Lower leg skin (tissue), 4 donors: ENCODE measurements around the gene CACNA1D. TPM values are rescaled to one million over a fixed set of nuclear protein-coding genes. Genes with fewer than 3 reads are reported as not detected.

Experiments used
- DNase-seq, 2 donors: peaks; one replicate each; pipeline ENCODE4 v3.0.0-alpha.2; 2019; ENCODE audit warnings: low spot score in 2 of 2
- H3K4me3 ChIP-seq: fragments of 200-600 bp; sonication (generic); 2 replicates; pipeline ENCODE4 v1.5.1; 2017; ENCODE audit warnings: mild to moderate bottlenecking, low read depth; ENCODE audit not compliant: poor library complexity, severe bottlenecking
- CTCF ChIP-seq, 3 donors: fragments of 450-650 bp; IDR thresholded peaks; one replicate each; pipeline ENCODE4 v1.5.1; 2016; ENCODE audit warnings: antibody characterized with exemption in 3 of 3, mild to moderate bottlenecking in 3 of 3, moderate library complexity in 2 of 3
- POLR2A ChIP-seq, 2 donors: fragments of 450-650 bp; IDR thresholded peaks; one replicate each; pipeline ENCODE4 v1.6.1; 2016 to 2017; ENCODE audit warnings: antibody characterized with exemption in 2 of 2, mild to moderate bottlenecking in 1 of 2, moderate library complexity in 1 of 2
- WGBS, 2 donors: methylation state at CpG; one replicate each; pipeline ENCODE4 v1.1.5; 2018; 5-methylcytosine and 5-hydroxymethylcytosine counted together
- intact Hi-C: fragments of 100-400 bp; cut with DNase I; formaldehyde crosslinking; loops from one replicate; pipeline ENCODE4 v1.15.0; 2023; ENCODE audit warnings: low total_unique reads
- total RNA-seq, 4 donors: library from RNA; depleted of rRNA; stranded (reverse); fragments of >200 nt; gene quantifications; one replicate each; pipeline ENCODE4 v1.1.0, GENCODE V29; 2016

The CACNA1D gene
- total RNA-seq, 4 donors from 2014 or later = 2.4 to 12.5 (median 5.6) TPM

- DNase-seq = no peak
- WGBS, 2 donors = 59% methylated on average over 10 of the region's 10 CpGs
- no peak for TF ChIP-seq CTCF (IDR thresholded peaks at IDR 0.05)
- no peak for TF ChIP-seq POLR2A (IDR thresholded peaks at IDR 0.05)
- intact Hi-C loops = no loop called here
- H3K4me3 ChIP-seq = no peak overlapping the region
Measured at GRCh38 chr3:53545310-53545995, 51.0 kb downstream of the CACNA1D start.

- intact Hi-C loops = no loop called here
- no peak for DNase-seq
- TF ChIP-seq POLR2A (IDR thresholded peaks at IDR 0.05) = no peak
- no peak for TF ChIP-seq CTCF (IDR thresholded peaks at IDR 0.05)
- no peak overlapping the region for H3K4me3 ChIP-seq
- 71 to 73% methylated on average over 7 of the region's 7 CpGs for WGBS, 2 donors
Measured at GRCh38 chr3:53545996-53546359, 51.6 kb downstream of the CACNA1D start.

GRCh38 chr3:53547327-53547726 lies 52.9 kb downstream of the CACNA1D start:
- 87 to 92% methylated on average over 8 of the region's 8 CpGs for WGBS, 2 donors
- TF ChIP-seq CTCF (IDR thresholded peaks at IDR 0.05) (no peak), POLR2A (IDR thresholded peaks at IDR 0.05) (no peak)
- intact Hi-C loops = no loop called here
- no peak overlapping the region for H3K4me3 ChIP-seq
- no peak for DNase-seq

GRCh38 chr3:53550005-53550620 lies 55.7 kb downstream of the CACNA1D start:
- WGBS, 2 donors = 76 to 78% methylated on average over 8 of the region's 8 CpGs
- no peak for DNase-seq
- intact Hi-C loops = no loop called here
- TF ChIP-seq CTCF (IDR thresholded peaks at IDR 0.05) (no peak), POLR2A (IDR thresholded peaks at IDR 0.05) (no peak)
- H3K4me3 ChIP-seq = no peak overlapping the region

- TF ChIP-seq POLR2A (IDR thresholded peaks at IDR 0.05) (no peak), CTCF (IDR thresholded peaks at IDR 0.05) (no peak)
- no peak for DNase-seq
- H3K4me3 ChIP-seq = no peak overlapping the region
- intact Hi-C loops = no loop called here
- 66 to 73% methylated on average over 7 of the region's 7 CpGs for WGBS, 2 donors
Measured at GRCh38 chr3:53551324-53551723, 56.9 kb downstream of the CACNA1D start.
